ENCODE results near the gene ZNF343. TPM values are rescaled to one million over a fixed set of nuclear protein-coding genes. Genes with fewer than 3 reads are reported as not detected.

The ZNF343 gene
- total and polyA plus RNA-seq, 10 of the 15 experiments (the other 5 are each of a cell fraction or from before 2014, with no cell fraction given): 1.3 to 11.1 (median 9.0) TPM

- RAD21 ChIA-PET (ENCODE audit: unreplicated experiment): no interaction called here
- H3K4me2 ChIP-seq (ENCODE audit: control insufficient read depth, insufficient read depth): no peak overlapping the region
- DNase-seq (ENCODE audit: low read depth, low spot score): no peak
- no peak overlapping the region for H3K27ac ChIP-seq (ENCODE audit: control insufficient read depth, insufficient read depth)
- H3K27me3 ChIP-seq (replicated peaks in 1 of 2; ENCODE audit: control insufficient read depth in 2 of 2, insufficient read depth in 2 of 2, low read length in 1 of 2): no peaks in the 10 kb centered on the region
- no peak for FAIRE-seq
- no peak overlapping the region for H3K4me3 ChIP-seq
- H3K9ac ChIP-seq (ENCODE audit: control insufficient read depth, insufficient read depth, low read length): no peak overlapping the region
- BruUV-seq (replicated peaks): no TSS peak
- H3K4me1 ChIP-seq (ENCODE audit: control insufficient read depth, insufficient read depth, low read length): no peaks in the 10 kb centered on the region
- SMC1A ChIA-PET (ENCODE audit: uncharacterized antibody, unreplicated experiment): no interaction called here
- H3K79me2 ChIP-seq (ENCODE audit: control insufficient read depth, insufficient read depth, low read length): peaks cover 38% of the 10 kb centered on the region
- TF ChIP-seq, protein P1, sequence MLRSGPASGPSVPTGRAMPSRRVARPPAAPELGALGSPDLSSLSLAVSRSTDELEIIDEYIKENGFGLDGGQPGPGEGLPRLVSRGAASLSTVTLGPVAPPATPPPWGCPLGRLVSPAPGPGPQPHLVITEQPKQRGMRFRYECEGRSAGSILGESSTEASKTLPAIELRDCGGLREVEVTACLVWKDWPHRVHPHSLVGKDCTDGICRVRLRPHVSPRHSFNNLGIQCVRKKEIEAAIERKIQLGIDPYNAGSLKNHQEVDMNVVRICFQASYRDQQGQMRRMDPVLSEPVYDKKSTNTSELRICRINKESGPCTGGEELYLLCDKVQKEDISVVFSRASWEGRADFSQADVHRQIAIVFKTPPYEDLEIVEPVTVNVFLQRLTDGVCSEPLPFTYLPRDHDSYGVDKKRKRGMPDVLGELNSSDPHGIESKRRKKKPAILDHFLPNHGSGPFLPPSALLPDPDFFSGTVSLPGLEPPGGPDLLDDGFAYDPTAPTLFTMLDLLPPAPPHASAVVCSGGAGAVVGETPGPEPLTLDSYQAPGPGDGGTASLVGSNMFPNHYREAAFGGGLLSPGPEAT (IDR thresholded peaks at IDR 0.05; ENCODE audit: low read depth): no peak
- TF ChIP-seq POLR2AphosphoS5 (IDR thresholded peaks at IDR 0.05; ENCODE audit: low read length) (0 out of 2 replicates have a peak, but pooled peaks have one; percentile 10), MTA3 (IDR thresholded peaks at IDR 0.05; ENCODE audit: borderline replicate concordance, low read length) (no peak), MEF2B (IDR thresholded peaks at IDR 0.05; ENCODE audit: partially characterized antibody, poor library complexity, severe bottlenecking) (no peak)
- intact Hi-C loops (cut with micrococcal nuclease; ENCODE audit: unreplicated experiment) (no loop called here), in situ Hi-C loops (cut with MboI) (no loop called here)
- WGBS (ENCODE audit: insufficient coverage, insufficient replicate concordance, low lambda C conversion rate, missing lambda C conversion rate): 97% methylated on average over 9 of the region's 9 CpGs
- no peak for ATAC-seq
- H3K9me3 ChIP-seq (replicated peaks; ENCODE audit: control insufficient read depth, insufficient read depth, low read length): no peaks in the 10 kb centered on the region
- H4K20me1 ChIP-seq (ENCODE audit: control insufficient read depth, insufficient read depth): peaks cover 15% of the 10 kb centered on the region; the same call in 1 of the 2 replicates
- peaks cover 25 to 85% of the 10 kb centered on the region in 2 experiments for H3K36me3 ChIP-seq (ENCODE audit: control insufficient read depth in 2 of 2, insufficient read depth in 2 of 2, low read length in 1 of 2)
- POLR2A ChIA-PET: no interaction called here
- CTCF ChIA-PET: interaction anchor here (0.9 kb wide), 1 partner anchor 10 kb away, joined by 5 read pairs; no protein-coding TSS in a partner anchor
- no peak overlapping the region for H2AFZ ChIP-seq (ENCODE audit: control insufficient read depth, low read depth, low read length)
Observed at GRCh38 chr20:2463616-2464365, 44.9 kb downstream of the ZNF343 start.
